ENCODE data around the gene CHCHD2.
"Not testable (repeated sequence)": the region's sequence is repeated elsewhere in the genome, so short reads cannot be mapped to it uniquely, and the experiment has no call there.

The CHCHD2 gene, protein sequence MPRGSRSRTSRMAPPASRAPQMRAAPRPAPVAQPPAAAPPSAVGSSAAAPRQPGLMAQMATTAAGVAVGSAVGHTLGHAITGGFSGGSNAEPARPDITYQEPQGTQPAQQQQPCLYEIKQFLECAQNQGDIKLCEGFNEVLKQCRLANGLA

DNA sequence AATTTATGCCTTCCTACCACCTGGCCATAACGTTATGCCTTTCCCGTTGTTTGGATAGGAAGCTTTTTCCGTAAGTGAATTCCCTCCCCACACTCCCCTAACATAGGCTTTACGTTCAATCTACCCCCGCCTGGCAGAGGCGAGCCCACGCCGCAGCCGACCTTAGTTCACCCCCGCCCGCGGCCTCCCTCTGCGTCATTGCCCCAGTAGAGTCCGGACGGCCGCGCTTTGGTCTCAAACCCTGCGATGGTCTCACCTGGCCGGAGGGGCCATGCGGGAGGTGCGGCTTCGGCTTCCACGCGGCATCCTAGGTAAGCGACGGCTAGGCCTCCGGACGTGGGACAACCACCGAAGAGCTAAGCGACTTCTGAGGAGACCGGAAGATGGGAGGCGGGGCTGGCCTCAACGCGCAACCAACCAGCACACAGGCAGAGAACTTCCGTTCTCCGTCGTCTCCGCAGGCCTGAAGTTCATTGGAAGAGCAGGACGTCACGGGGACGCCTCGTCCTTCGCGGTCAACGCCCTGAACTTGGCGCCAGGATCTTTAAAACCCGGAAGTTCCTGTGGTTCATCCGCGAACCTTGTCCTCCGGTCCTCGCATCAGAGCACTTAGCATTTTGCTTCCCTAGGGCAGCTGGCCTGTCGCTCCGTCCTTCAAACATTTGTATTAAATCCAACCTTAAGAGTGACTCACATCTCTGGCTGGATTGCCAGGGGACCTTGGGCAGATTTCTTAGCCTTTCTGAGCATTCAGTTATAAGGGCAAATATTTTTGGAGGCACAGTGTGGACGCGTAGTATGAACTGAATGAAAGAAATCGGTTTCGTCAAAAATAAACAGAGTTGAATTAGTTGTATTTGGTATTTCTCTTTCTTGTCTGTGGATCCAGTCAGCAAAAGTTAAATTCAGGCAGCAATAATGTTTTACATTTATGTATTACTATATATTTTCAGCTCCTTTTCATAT, at the start of gene CHCHD2:
Gene CHCHD2, minus strand, starts transcription at position 369 of the 966 bp plus-strand sequence. Its CDS starts 63 bp downstream, at position 306.
- peak; percentile 98 for DNase-seq

DNA sequence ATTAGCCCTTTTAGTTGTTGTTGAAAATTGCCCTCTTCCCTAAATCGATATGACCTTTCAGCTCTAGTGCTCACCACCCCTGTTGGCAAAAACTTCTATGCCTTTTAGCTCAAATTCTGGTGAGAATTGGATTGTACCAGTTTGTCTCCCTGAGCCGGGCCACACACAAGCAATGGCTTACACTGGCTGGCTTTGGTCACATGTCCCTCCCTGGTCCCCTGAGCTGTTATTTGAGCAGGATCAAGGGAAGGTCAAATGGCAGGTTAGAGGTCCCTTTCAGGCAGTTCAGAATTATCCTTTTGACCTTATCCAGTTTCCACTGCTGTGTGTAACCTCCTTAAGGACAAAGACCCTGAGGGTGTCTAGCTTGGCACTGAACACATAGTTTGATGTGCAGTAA, 24.8 kb upstream of the CHCHD2 start:
- not testable (repeated sequence) for DNase-seq

DNA sequence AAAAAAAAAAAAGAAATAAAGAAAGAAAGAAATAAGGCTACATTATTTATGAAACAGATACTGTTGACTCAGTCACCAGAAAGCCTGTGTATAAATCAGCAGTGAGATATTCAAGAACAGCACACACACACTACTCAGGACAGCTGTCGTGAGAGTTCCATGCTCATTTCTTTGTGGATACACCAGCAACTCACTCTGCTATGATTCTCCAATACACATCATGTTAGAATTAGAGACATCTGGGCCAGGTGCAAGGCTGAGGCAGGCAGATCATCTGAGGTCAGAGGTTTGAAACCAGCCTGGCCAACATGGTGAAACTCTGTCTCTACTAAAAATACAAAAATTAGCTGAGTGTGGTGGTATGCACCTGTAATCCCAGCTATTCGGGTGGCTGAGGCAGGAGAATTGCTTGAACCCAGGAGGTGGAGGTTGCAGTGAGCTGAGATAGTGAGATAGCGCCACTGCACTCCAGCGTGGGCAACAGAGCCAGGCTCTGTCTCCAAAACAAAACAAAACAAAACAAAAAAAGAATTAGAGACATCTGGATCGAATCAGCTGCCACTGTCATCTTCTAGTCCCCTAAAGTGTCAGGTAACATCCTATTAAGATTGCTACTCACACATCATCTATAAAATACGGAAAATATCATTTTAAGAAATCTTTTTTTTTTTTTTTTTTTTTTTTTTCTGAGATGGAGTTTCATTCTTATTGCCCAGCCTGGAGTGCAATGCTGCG, 21.1 kb upstream of the CHCHD2 start:
- no peak for DNase-seq

DNA sequence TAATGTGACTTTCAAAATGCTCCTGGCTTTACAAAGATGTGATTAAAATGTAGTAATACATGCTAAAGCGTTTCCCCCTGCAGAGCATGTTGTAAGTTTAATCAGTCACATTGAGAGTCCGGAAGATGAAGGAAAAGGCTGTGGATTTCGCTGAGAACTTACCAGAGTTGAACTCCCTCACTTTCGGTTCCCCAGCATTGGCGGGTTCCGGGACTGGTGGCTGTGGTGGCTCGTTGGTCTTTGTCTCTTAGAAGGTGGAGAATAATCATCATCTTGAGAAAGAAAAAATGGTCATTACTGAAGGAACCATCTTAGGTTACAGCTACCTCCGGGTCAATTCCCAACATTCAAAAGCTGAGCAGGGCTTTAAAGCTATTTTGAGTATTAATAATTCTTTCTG, 19.6 kb upstream of the CHCHD2 start:
- DNase-seq: no peak

DNA sequence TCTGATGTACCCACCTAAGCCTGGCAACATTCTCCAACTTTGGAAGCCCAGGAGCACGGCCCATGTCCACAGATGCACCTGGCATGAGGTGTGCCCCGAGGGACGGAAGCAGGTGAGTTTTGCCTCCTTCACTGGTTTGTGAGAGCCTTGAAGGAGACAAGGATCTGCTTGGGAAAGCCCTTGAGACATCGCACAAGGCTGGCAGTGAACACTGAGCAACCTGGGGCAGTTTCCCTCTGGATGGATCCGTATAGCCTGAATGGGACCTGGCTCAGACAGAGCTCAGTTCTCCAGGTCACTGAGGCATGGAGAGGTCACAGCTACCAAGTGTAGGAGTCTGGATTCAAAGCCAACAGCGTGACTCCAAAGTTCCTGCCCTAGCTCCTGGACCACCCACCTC, 18.7 kb upstream of the CHCHD2 start:
- DNase-seq: no peak

DNA sequence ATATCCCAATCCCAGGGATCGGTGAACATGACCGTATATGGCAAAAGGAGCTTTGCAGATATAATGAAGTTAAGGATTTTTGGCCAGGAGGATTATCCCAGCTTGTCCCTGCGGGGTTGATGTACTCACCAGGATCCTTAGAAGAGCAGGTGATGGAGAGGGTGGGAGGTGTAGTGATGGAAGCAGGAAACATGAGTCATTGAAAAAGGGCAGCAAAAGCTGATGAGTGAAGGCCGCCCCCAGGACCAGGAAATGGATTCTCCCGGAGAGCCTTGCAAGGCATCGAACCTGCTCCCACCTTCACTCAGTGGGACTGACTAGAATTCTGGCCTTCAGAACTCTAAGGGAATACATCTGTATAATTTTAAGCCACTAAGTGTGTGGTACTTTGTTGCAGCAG, 15.2 kb upstream of the CHCHD2 start:
- DNase-seq: no peak

DNA sequence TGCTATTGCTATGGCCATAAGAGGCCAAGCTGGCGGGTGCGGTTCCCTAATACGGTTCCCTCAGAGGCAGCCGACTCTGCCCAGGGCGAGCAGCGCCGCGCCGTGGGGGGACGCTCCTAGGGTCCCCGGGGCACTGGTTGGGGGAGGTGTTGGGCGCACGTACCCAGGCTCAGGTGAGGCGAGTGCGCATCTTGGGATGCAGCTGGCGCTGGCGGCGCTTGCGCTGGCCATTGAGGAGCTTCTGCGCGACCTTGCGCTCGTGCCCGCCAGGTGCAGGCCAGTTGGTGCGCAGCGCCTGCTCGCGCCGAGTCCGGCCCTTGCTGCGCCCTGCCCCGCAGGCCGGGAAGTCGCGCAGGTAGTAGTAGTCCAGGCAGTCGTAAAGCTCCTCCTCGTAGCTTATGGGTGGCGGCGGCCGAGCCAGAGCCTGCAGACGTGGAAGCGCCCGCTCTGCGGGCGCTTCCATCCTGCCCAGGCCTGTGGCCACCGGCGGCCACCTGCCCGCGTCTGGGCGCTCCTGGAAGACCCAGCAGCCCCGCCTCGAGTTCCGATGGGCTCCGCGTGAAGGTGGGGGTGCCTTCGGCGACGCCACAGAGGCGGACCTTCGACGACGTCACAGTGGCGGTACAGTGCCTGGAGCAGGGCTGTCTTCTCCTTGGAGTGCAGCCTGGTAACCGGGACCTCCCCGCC, 9.7 kb upstream of the CHCHD2 start, which contains the start of gene NUPR2:
Gene NUPR2, minus strand, starts transcription at position 566 of the 687 bp plus-strand sequence. Its CDS starts 103 bp downstream, at position 463.
- no peak for DNase-seq

DNA sequence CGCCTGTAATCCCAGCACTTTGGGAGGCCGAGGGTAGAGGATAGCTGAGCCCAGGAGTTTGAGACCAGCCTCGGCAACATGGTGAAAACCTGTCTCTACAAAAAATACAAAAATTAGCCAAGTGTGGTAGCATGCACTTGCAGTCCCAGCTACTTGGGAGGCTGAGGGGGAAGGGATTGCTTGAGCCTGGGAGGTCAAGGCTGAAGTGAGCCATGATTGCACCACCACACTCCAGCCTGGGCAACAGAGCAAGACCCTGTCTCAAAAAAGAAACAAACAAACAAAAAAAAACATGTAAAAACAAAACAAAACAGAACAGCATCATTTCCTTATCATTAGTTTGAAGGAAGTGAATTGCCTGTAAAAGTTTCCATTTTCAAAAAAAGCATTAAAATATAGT, 6.0 kb upstream of the CHCHD2 start:
- not testable (repeated sequence) for DNase-seq

DNA sequence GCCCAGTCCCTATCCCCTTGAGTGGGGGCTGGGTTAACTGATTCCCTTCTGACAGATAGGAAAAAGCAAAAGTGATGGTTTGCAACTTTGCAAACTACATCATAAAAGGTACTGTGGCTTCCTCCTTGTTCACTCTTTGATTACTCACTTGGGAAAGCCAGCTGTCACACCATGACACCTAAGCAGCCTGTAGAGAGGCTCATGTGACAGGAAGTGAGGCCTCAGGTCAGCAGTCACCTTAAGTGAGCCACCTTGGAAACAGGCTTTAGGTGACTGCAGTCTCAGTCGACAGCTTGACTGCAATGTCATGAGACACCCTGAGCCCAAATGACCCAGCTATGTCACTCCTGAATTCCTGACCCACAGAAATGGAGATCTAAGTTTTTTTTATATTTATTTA, 4.3 kb upstream of the CHCHD2 start:
- no peak for DNase-seq

DNA sequence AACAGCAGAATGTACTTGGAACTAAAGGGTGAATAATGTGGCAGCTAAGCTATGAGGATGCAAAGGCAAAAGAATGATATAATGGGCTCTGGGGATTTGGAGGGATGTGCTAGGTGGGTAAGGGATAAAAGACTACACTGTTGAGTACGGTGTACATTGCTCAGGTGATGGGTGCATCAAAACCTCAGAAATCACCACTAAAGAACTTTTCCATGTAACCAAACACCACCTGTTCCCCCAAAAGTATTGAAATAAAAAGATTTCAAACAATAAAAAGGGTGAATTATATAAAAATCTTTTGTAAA, 1.6 kb upstream of the CHCHD2 start:
- DNase-seq: no peak

DNA sequence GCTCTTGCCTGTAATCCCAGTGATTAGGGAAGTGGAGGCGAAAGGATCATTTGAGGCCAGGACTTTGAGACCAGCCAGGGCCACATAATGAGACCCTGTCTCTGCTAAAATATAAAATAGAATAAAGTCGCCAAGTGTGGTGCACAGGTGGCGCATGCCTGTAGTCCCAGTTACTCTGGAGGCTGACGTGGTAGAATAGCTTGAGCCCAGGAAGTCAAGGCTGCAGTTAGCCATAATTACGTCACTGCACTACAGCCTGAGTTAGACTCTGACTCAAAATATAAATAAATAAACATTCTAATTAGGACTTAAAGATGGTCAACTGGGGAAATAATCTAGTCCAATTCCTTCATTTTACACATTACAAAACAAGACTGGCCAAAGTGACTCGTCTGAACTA, 768 bp downstream of the CHCHD2 start:
- DNase-seq: peak; percentile 47

DNA sequence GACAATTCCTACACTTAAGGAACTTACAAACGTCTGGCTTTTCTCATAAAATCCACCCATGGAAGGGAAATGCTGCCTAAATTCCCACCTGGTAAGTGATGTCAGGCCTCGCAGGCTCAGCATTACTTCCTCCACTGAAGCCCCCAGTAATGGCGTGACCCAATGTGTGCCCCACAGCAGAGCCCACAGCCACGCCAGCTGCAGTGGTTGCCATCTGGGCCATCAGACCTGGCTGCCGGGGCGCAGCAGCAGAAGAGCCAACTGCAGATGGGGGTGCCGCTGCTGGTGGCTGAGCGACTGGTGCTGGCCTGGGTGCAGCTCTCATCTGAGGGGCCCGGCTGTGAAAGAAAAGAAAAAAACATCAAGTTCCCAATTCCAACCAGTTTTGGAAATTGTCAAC, 2.1 kb downstream of the CHCHD2 start:
- DNase-seq: not testable (repeated sequence)

DNA sequence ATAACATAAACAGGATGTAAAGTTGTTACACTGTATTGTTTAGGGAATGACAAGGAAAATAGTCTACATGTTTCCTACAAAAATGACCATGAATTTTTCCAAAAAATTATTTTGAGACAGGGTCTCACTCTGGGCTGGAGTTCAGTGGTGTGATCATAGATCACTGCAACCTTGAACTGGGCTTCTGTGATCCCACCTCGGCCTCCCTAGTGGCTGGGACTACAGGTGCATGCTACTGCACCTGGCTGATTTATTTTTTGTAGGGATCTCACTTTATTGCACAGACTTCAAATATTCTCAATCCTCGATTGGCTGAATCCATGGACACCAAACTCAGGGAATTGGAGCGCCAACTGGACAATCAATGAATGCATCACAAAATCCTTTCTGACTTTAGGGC, 6.6 kb downstream of the CHCHD2 start:
- no peak for DNase-seq

DNA sequence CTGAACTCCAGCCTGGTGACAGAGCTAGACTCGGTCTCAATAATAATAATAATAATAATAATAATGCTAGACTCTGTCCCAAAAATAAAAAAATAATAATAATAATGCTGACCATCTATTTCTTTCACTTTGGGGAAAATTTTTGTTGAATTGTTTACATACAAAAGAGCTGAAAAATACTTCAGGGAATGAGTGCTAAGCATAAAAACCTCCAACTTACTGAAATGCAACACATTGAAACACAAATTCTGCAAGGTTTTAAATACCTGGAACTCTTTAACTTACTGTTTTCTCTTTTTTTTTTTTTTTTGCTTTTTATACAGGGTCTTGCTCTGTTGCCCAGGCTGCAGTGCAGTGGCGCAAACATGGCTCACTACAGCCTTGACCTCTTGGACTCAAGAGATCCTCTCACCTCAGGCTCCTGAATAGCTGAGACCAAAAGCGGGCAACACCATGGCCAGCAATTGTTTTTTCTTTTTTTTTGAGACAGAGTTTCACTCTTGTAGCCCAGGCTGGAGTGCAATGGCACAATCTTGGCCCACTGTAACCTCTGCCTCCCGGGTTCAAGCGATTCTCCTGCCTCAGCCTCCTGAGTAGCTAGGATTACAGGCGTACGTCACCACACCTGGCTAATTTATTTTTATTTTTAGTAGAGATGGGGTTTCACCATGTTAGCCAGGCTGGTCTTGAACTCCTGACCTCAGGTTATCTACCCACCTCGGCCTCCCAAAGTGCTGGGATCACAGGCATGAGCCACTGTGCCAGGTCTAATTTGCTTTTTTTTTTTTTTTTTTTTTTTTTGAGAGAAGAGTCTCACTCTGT, 7.9 kb downstream of the CHCHD2 start:
- not testable (repeated sequence) for DNase-seq

DNA sequence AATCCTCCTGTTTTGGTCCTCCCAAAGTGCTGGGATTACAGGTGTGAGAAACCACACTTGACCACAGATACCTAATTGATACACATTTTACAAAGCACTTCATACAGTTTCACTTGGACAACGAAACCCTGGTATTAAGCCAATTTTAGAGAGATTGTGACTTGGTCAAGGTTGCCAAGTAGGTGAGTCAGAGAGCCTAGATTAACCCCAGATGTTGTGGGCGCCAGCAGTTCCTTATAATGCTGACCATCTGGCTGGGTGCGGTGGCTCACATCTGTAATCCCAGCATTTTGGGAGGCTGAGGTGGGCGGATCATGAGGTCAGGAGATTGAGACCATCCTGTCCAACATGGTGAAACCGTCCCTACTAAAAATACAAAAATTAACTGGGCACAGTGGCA, 8.6 kb downstream of the CHCHD2 start:
- no peak for DNase-seq

DNA sequence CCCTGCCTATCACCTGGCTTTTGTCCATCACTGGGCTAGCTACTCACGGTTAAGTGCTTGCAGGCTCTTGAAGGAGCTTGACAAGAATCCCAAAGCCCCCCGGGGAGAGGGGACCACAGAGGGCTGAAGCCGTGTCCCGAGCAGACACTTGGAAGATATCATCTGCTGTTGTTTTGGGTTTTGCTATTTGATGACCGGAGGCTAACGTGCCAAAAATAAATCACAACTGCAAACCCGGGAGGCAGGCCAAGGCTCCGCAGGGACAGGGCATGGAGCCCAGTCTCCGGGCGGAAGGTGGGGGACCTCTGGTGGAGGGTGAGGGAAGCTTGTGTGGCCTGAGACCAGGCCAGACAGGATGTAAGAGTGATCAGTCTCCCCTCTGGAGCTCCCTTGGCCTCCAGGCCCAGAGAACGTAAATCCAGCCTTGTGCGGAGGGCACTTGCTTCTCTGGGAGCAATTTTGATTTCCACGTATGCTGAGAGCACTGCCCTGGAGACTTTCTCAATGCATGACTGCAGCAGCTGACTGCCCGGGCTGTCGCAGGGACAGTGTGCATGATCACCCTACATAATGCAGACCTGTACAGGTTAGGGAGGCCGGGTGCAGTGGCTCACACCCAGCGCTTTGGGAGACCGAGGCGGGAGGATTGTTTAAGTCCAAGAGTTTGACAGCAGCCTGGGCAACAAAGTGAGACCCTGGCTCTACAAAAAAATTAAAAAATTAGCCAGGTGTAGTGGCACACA, 13.3 kb downstream of the CHCHD2 start, which contains the start of gene PHKG1:
Gene PHKG1, minus strand, starts transcription at position 164 of the 743 bp plus-strand sequence. CDS start 4,011 bp downstream, outside the sequence.
- no peak for DNase-seq

DNA sequence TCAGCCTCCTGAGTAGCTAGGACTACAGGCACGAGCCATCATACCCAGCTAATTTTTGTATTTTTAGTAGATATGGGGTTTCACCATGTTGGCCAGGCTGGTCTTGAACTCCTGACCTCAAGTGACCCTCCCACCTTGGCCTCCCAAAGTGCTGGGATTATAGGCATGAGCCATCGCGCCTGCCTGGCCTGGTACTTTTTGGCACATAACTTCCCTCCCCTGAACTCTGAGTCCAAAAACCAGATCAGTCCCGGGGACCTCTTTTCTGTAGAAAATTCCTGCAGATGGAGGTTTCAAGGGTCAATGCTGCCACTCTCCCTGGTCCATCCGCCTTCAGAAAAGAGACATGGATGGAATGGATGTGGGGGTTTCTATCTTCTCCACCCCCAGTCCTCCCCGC, 13.9 kb downstream of the CHCHD2 start:
- DNase-seq: not testable (repeated sequence)

DNA sequence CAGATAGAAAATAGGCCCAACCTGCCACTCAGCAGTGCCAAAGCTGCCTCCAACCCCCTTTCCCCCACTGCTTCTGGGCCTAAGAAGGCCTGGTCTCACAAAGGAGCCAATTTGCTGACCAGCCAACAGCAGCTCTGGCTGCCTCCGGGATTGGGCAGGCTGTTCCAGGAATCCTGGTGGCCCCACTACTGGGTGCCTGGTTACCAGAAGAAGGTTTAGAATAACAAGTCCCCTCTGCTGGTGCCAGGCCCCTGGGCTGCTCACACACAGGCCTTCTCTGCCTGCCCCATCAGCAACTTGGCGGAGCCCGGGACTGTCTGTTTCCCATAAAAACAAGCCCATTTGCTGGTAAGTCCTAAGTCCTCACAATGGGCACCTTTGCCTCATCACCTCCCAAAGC, 14.7 kb downstream of the CHCHD2 start:
- DNase-seq: no peak

DNA sequence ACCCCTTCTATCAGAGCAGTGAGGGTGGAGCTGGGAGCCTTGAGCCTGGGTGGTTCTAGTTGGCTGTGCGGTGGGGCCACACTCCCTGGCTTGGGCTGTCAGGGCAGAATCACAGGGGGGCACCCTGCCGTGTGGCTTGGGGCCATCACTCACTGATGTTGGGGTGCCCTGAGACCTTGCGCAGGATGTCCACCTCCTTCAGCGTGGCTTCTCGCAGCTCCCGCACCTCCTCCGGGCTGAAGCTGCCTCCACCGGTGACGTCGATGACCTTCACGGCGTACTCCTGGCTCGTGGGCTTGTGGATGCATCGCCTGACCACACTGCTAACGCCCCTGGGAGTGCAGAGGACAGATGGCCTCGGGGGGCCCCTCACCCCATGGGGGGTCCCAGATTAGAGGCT, 18.8 kb downstream of the CHCHD2 start:
- no peak for DNase-seq

DNA sequence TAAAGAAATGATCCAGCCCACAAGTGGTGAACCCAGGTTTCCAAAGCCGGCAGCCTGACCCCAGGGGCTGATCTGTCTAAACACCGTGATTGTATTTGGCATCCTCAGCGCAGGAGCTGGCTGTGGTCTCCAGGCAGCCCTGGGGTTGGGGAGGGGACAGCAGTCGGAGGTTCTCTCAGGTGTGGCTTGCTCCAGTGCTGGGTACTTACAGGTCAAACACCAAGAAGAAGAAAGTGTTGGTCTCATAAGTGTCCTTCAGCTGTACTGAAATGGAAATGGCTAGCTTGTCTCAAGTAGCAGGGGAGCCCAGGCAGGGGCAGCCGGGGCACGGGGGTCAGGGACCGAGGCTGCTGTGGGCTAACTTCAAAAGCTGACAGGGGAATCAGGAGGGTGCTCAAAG, 19.5 kb downstream of the CHCHD2 start:
- DNase-seq: no peak

DNA sequence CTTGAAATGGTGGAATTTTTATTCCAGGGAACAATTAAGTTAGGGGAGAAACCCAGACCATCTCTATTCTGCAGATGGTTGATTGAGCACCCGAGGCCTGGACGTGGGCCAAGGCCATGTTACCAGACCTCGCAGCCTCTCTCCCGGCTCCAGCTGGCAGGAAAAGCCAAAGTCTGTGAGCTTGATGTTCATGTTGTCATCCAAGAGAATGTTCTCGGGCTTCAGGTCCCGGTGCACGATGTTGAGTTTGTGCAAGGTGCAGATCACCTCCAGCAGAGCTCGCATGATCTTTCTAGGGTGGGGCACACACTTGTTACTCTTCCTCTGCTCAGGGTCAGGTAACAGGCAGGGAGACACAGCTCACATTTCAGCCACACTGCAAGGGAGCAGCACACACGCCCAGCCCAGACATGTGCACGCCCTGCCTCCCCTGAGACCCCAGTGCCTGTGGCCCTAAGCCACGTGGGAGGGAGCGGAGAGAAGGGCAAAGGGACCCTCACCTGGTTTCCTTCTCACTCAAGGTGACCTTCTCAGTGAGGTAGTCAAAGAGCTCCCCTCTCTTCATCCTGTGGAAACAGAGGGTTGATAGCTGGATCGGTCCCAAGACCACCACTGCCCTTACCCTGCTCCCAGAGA, 23.0 kb downstream of the CHCHD2 start:
- DNase-seq: no peak

Data from kidney glomerular epithelial cell (primary cell).